Measurements from ENCODE around the gene MDP1.

The MDP1 gene

GRCh38 chr14:24198814-24199524, 16.9 kb downstream of the MDP1 start:
- Histone ChIP-seq H3K4me3 (IDR thresholded peaks at IDR 0.05; ENCODE audit: insufficient read depth, low read depth, low read length) (no peak overlapping the region), H3K9ac (no peak overlapping the region), H3K4me1 (ENCODE audit: low read depth, poor library complexity, severe bottlenecking) (peaks cover 9% of the 10 kb centered on the region), H3K36me3 (ENCODE audit: insufficient read depth) (no peaks in the 10 kb centered on the region), H2AFZ (ENCODE audit: low read depth) (no peak overlapping the region), H4K20me1 (ENCODE audit: insufficient read depth) (no peaks in the 10 kb centered on the region), H3K27ac (no peak overlapping the region), H3K27me3 (ENCODE audit: insufficient read depth, low read depth) (no peaks in the 10 kb centered on the region), H3K4me2 (no peak overlapping the region), H3K79me2 (ENCODE audit: insufficient read depth, low read depth) (no peaks in the 10 kb centered on the region; the same call in 1 of the 2 replicates)
- no peak for TF ChIP-seq CTCF (conservative IDR thresholded peaks at IDR 0.05; ENCODE audit: low read depth, low read length)

GRCh38 chr14:24197056-24197450, 18.8 kb downstream of the MDP1 start:
- H3K9ac ChIP-seq, result no peak overlapping the region

GRCh38 chr14:24196071-24197055, 19.5 kb downstream of the MDP1 start:
- H3K4me1 ChIP-seq (ENCODE audit: low read depth, poor library complexity, severe bottlenecking), result peaks cover 10% of the 10 kb centered on the region
- H3K9ac ChIP-seq, result peak overlapping the region; percentile 99
- H3K4me3 ChIP-seq (IDR thresholded peaks at IDR 0.05; ENCODE audit: insufficient read depth, low read depth, low read length), result peak overlapping the region; percentile 55

More at GRCh38 chr14:24197056-24197450, 18.8 kb downstream of the MDP1 start:
- no peak for TF ChIP-seq CTCF (conservative IDR thresholded peaks at IDR 0.05; ENCODE audit: low read depth, low read length)
- Histone ChIP-seq H3K27me3 (ENCODE audit: insufficient read depth, low read depth) (no peaks in the 10 kb centered on the region), H3K4me1 (ENCODE audit: low read depth, poor library complexity, severe bottlenecking) (peaks cover 10% of the 10 kb centered on the region), H2AFZ (ENCODE audit: low read depth) (no peak overlapping the region), H3K27ac (no peak overlapping the region), H3K36me3 (ENCODE audit: insufficient read depth) (no peaks in the 10 kb centered on the region), H4K20me1 (ENCODE audit: insufficient read depth) (no peaks in the 10 kb centered on the region), H3K79me2 (ENCODE audit: insufficient read depth, low read depth) (no peaks in the 10 kb centered on the region; the same call in 1 of the 2 replicates), H3K4me3 (IDR thresholded peaks at IDR 0.05; ENCODE audit: insufficient read depth, low read depth, low read length) (no peak overlapping the region), H3K4me2 (no peak overlapping the region)

More at GRCh38 chr14:24196071-24197055, 19.5 kb downstream of the MDP1 start:
- Histone ChIP-seq H4K20me1 (ENCODE audit: insufficient read depth) (no peaks in the 10 kb centered on the region), H2AFZ (ENCODE audit: low read depth) (peak overlapping the region; percentile 81), H3K27ac (peak overlapping the region; percentile 94), H3K36me3 (ENCODE audit: insufficient read depth) (no peaks in the 10 kb centered on the region), H3K79me2 (ENCODE audit: insufficient read depth, low read depth) (no peaks in the 10 kb centered on the region; the same call in 1 of the 2 replicates), H3K27me3 (ENCODE audit: insufficient read depth, low read depth) (no peaks in the 10 kb centered on the region), H3K4me2 (peak overlapping the region; percentile 74)
- no peak for TF ChIP-seq CTCF (conservative IDR thresholded peaks at IDR 0.05; ENCODE audit: low read depth, low read length)

All from KMS-11 (cell line).